ENCODE results near the gene CCSER1.

DNA sequence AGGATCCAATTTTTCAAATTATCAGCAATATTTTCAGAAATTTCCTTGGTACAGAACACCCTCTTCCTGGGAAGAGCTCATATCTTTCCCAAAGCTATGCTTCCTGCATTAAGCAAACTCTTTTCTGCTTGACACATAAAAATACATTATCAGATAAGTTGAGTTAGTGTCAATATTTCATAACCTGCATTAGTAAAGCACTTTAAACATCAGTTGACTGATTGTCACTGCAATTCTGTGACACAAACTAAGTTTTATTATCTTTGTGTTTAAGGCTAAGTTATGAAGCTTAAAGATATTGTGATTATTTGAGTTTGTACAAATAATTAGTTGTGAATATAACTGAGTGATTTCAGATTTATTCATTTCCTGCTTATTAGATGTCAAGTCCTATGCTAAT is 1131.1 kb downstream of the CCSER1 start:
- TF ChIP-seq POLR2A (IDR thresholded peaks at IDR 0.05): no peak
- no peak for TF ChIP-seq CTCF (IDR thresholded peaks at IDR 0.05)

All from upper lobe of left lung (tissue), 4 donors.